HUES6 (cell line): ENCODE results near the gene GNAQ.
"Not testable (repeated sequence)": the region's sequence is repeated elsewhere in the genome, so short reads cannot be mapped to it uniquely, and the experiment has no call there.

ENCODE experiments used
- H3K27ac ChIP-seq: 2 replicates; pipeline ENCODE4 v1.7.0; 2013; ENCODE audit warnings: low read depth, mild to moderate bottlenecking, low read length, inconsistent platforms
- H3K27me3 ChIP-seq: 2 replicates; pipeline ENCODE4 v1.6.1; 2013; ENCODE audit warnings: low read length; ENCODE audit not compliant: control insufficient read depth, insufficient read depth
- H3K36me3 ChIP-seq: 2 replicates; pipeline ENCODE4 v1.6.1; 2013; ENCODE audit warnings: low read length; ENCODE audit not compliant: control insufficient read depth, insufficient read depth
- H3K4me1 ChIP-seq: 2 replicates; pipeline ENCODE4 v1.6.1; 2013; ENCODE audit warnings: low read length; ENCODE audit not compliant: control insufficient read depth, insufficient read depth
- H3K4me3 ChIP-seq: 2 replicates; pipeline ENCODE4 v1.5.1; 2013; ENCODE audit warnings: low read depth, low read length
- H3K9ac ChIP-seq: one replicate; pipeline ENCODE4 v1.6.1; 2013; ENCODE audit warnings: mild to moderate bottlenecking, low read length
- H3K9me3 ChIP-seq: 2 replicates; pipeline ENCODE4 v1.6.1; 2013; ENCODE audit warnings: low read depth, low read length; ENCODE audit not compliant: control insufficient read depth, insufficient read depth

The GNAQ gene

DNA sequence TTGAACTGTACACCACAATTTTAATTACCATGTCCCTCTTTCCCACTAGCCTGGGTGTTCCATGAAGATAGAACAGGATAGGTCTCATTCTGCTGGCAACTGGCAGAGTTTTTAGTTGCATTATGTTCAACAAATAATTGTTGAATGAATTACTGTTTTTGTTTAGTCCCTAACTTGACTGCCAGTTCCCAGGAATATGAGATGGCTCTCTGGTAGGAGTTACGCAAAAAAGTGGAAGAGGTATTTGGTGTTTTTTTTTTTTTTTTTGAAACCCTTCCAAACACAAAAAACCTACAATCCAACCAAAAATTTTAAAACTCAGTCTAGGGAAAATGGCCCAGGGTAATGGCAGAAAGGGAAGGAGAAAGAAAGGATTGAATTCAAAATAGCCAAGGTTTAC lies 153.6 kb downstream of the GNAQ start:
- Histone ChIP-seq H3K4me3 (no peak overlapping the region), H3K36me3 (no peaks in the 10 kb centered on the region), H3K9me3 (no peaks in the 10 kb centered on the region), H3K9ac (no peak overlapping the region), H3K27ac (no peak overlapping the region), H3K27me3 (no peaks in the 10 kb centered on the region), H3K4me1 (peaks cover 9% of the 10 kb centered on the region)

DNA sequence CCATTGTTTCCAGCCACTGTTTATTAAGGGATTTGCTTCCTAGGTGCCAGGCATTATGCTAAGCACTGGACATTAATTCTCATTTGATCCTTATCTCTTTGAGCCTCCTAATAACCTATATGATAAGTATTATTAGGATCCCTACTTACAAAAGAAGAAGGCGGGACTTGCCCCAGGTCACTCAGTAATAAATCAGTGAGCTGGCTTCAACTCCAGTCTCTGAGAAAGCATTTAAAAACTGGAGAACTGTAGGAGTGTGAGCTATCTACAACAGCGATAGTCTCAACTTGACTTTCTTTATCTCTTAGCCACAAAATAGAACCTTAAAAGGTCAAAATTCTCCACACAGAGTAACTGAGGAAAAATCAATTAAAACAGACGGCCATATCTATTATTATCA lies 155.0 kb downstream of the GNAQ start:
- H3K4me1 ChIP-seq, result peaks cover 21% of the 10 kb centered on the region
- no peak overlapping the region for H3K27ac ChIP-seq

DNA sequence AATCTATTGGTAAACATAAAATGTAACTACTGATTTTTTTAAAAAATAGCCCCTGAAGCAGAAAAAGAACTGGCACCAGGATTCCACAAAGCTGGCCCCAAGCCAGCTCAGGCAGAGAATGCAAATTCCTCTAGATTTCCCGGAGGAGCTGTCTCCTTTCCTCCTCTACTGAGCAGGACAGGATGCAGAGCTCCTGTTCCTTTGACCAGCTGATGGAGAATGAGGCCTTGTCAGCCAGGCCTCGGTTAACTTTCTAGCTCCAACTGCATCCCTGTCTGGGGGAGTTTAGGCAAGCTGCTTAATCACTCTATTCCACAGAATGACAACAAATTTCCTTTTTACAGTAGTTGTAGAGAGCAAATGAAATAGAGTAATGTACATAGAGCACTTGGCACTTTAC lies 155.5 kb downstream of the GNAQ start:
- no peaks in the 10 kb centered on the region for H3K36me3 ChIP-seq
- no peaks in the 10 kb centered on the region for H3K9me3 ChIP-seq
- no peaks in the 10 kb centered on the region for H3K27me3 ChIP-seq
- no peak overlapping the region for H3K9ac ChIP-seq
- no peak overlapping the region for H3K27ac ChIP-seq
- H3K4me3 ChIP-seq, result no peak overlapping the region
- H3K4me1 ChIP-seq, result peaks cover 21% of the 10 kb centered on the region

More for the DNA sequence above, 155.0 kb downstream of the GNAQ start:
- no peaks in the 10 kb centered on the region for H3K27me3 ChIP-seq
- H3K9ac ChIP-seq, result no peak overlapping the region
- H3K36me3 ChIP-seq, result no peaks in the 10 kb centered on the region
- no peak overlapping the region for H3K4me3 ChIP-seq
- H3K9me3 ChIP-seq, result no peaks in the 10 kb centered on the region

- H3K4me1 ChIP-seq, result peaks cover 21% of the 10 kb centered on the region
- no peaks in the 10 kb centered on the region for H3K27me3 ChIP-seq
- H3K4me3 ChIP-seq, result no peak overlapping the region
- no peak overlapping the region for H3K27ac ChIP-seq
- H3K9me3 ChIP-seq, result no peaks in the 10 kb centered on the region
- no peaks in the 10 kb centered on the region for H3K36me3 ChIP-seq
- H3K9ac ChIP-seq, result no peak overlapping the region
Measured at GRCh38 chr9:77872863-77873262, 158.7 kb downstream of the GNAQ start.

DNA sequence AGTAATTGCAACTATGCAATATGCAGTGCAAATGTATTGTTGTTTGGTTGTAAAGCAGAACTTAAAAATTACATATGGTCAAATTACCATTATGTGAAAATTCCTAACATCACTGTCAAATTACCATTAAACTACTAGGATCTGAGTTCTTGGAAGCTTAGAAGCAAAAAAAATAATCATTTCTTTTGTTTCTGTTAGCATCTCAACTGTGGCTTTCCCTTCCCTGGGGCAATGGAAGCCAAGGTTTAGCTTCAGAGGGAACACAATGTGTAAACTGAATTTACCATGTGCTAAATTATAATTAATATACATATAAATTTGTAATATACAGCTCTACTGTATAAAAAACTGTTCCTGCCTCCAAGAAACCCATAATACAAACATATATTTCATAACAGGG lies 159.4 kb downstream of the GNAQ start:
- Histone ChIP-seq H3K27me3 (no peaks in the 10 kb centered on the region), H3K27ac (no peak overlapping the region)

DNA sequence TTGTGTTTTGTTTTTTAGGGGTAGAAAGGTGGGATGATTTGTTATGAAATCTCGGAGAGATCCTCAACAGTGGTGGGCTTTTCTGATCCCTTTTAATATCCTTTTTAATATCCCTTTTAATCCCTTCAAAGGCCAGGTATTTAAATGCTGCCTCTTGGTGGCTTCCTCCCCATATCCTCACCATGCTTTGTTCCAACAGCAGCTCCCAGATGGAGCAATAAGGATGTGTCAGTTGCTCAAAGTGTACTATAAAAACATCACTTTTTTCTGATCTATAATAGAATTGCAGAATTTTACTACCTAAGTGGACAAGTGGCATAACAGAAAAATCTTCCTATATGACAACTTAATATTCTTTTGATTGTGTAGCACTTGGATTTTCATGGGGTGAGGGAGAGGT lies 160.1 kb downstream of the GNAQ start:
- Histone ChIP-seq H3K4me1 (peaks cover 20% of the 10 kb centered on the region), H3K27ac (no peak overlapping the region), H3K9ac (no peak overlapping the region), H3K9me3 (no peaks in the 10 kb centered on the region), H3K27me3 (no peaks in the 10 kb centered on the region), H3K36me3 (no peaks in the 10 kb centered on the region), H3K4me3 (no peak overlapping the region)

More for the DNA sequence above, 159.4 kb downstream of the GNAQ start:
- H3K9ac ChIP-seq, result no peak overlapping the region
- H3K36me3 ChIP-seq, result no peaks in the 10 kb centered on the region
- H3K9me3 ChIP-seq, result no peaks in the 10 kb centered on the region
- no peak overlapping the region for H3K4me3 ChIP-seq
- H3K4me1 ChIP-seq, result peaks cover 21% of the 10 kb centered on the region

DNA sequence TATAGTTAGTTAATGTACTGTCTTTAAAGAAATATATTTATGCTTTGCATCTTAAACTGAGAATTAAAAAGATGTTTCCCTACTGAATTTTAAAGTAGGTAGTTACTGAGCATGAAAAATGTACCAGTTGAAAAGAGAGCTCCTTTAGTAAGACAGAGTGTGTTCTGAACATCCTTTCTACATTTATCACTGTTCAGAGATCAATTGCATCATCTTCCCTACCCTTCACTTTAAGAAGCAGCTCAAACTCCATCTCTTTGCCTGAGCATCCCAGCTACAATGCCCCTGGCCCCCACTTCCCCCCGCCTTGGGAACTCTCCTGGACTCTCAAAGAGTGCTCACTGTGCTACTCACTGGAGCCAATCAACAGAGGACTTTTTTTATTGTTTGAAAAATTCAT lies 164.7 kb downstream of the GNAQ start:
- Histone ChIP-seq H3K4me1 (peaks cover under 1% of the 10 kb centered on the region; the same call in 1 of the 2 replicates), H3K9me3 (peaks cover 18% of the 10 kb centered on the region), H3K27me3 (no peaks in the 10 kb centered on the region), H3K4me3 (no peak overlapping the region), H3K36me3 (peaks cover 4% of the 10 kb centered on the region; the same call in 1 of the 2 replicates), H3K9ac (no peak overlapping the region), H3K27ac (no peak overlapping the region)

DNA sequence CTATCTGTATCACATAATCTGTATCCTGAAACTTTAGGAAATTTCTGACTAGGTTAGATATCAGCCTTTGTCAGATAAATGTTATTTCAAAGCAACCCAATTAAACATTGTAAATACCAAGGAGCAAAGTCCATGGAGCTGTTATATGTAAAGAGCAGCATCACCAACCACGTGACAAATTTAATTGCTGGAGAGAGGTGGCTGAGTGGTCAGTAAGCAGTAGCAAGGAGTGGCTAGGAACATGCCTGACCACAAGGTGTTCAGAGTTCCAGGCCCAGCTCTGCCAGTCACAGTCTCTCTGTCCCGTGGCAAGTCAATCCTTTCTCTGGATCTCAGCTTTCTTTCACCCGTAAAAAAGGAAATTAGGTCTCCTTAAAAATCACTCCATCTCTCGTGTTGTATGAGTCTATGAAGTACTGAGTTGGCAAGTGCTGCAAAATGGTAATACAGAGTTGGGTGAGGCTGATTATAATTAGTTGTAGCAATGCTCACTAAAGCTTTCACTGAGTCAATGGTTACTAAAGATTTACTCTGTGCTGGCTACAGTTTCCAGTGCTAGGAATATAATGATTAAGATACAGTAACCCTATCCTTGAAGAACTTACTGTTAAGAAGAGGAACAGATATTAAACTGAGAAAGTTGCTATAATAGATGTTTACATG lies 166.1 kb downstream of the GNAQ start:
- H3K9ac ChIP-seq, result no peak overlapping the region
- no peak overlapping the region for H3K4me3 ChIP-seq
- H3K9me3 ChIP-seq, result peaks cover 28% of the 10 kb centered on the region
- no peak overlapping the region for H3K27ac ChIP-seq
- H3K4me1 ChIP-seq, result no peaks in the 10 kb centered on the region
- no peaks in the 10 kb centered on the region for H3K27me3 ChIP-seq
- peaks cover 5% of the 10 kb centered on the region; the same call in 1 of the 2 replicates for H3K36me3 ChIP-seq

DNA sequence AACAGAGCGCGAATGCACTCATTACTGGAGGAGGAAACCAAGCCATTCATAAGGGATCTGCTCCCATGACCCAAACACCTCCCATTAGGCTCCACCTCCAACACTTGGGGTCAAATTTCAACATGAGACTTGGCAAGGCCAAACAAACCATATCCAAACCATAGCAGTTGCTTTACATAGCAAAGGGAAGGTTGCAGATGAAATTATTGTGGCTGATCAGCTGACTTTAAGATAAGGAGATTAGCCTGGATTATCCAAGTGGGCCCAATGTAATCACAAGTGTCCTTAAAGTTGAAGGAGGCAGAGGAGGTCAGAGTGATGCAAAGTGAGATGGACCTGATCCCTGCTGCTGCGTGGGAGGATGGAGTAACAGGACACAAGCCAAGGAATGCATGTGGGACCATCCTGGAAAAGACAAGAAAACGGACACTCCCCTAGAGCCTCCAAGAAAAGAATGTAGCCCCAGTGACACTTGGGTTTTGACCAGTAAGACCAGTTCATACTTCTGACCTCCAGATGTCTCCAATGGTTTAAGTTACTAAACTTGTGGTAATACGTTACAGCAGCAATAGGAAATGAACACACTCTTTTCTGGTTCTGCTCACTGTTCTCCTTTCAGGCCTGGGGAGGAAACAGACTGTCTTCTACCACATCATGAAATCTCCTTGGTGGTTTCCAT lies 167.3 kb downstream of the GNAQ start:
- peaks cover 7% of the 10 kb centered on the region; the same call in 1 of the 2 replicates for H3K36me3 ChIP-seq
- no peak overlapping the region for H3K27ac ChIP-seq
- H3K4me1 ChIP-seq, result no peaks in the 10 kb centered on the region
- no peak overlapping the region for H3K4me3 ChIP-seq
- H3K27me3 ChIP-seq, result no peaks in the 10 kb centered on the region
- H3K9me3 ChIP-seq, result peaks cover 29% of the 10 kb centered on the region
- H3K9ac ChIP-seq, result no peak overlapping the region

GRCh38 chr9:77863638-77864037 lies 168.0 kb downstream of the GNAQ start:
- not testable (repeated sequence) for H3K27ac ChIP-seq, H3K9ac ChIP-seq, H3K36me3 ChIP-seq, H3K4me1 ChIP-seq, H3K4me3 ChIP-seq, H3K27me3 ChIP-seq
- peaks cover 29% of the 10 kb centered on the region for H3K9me3 ChIP-seq

DNA sequence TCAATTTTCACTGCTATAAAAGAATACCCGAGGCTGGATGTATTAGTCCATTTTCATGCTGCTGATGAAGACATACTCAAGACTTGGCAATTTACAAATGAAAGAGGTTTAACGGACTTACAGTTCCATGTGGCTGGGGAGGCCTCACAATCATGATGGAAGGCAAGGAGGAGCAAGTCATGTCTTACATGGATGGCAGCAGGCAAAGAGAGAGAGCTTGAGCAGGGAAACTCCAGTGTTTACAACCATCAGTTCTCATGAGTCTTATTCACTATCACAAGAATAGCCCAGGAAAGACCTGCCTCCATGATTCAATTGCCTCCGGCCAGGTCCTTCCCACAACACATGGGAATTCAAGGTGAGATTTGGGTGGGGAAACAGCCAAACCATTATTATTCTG lies 170.7 kb downstream of the GNAQ start:
- H3K36me3 ChIP-seq, result not testable (repeated sequence)

More for the DNA sequence above, 170.7 kb downstream of the GNAQ start:
- not testable (repeated sequence) for H3K27me3 ChIP-seq, H3K9ac ChIP-seq, H3K4me3 ChIP-seq, H3K4me1 ChIP-seq, H3K27ac ChIP-seq
- H3K9me3 ChIP-seq, result peaks cover 29% of the 10 kb centered on the region
